GM12878 (cell line): Measurements from ENCODE around the gene PRPSAP1. TPM values are rescaled to one million over a fixed set of nuclear protein-coding genes. Genes with fewer than 3 reads are reported as not detected.

Source experiments
- HDGF ChIP-seq: fragments of 450-650 bp; IDR thresholded peaks from 2 replicates; pipeline ENCODE4 v1.6.1; 2016; ENCODE audit warnings: antibody characterized with exemption
- NFYB ChIP-seq: IDR thresholded peaks from 2 replicates; pipeline ENCODE4 v1.6.1; 2011; ENCODE audit warnings: low read depth, mild to moderate bottlenecking, low read length, improper control_type of control experiment, moderate library complexity; ENCODE audit not compliant: insufficient read depth
- NR2F1 ChIP-seq: fragments of 450-650 bp; conservative IDR thresholded peaks from 2 replicates; pipeline ENCODE4 v1.6.1; 2017; ENCODE audit warnings: mild to moderate bottlenecking
- POLR2A ChIP-seq: IDR thresholded peaks from 2 replicates; pipeline ENCODE4 v1.6.1; 2011; ENCODE audit warnings: low read depth, mild to moderate bottlenecking, low read length
- RAD51 ChIP-seq: fragments of 450-650 bp; IDR thresholded peaks from 2 replicates; pipeline ENCODE4 v1.6.1; 2016; ENCODE audit warnings: moderate library complexity, mild to moderate bottlenecking, inconsistent platforms
- SMARCA5 ChIP-seq: fragments of 450-650 bp; IDR thresholded peaks from 2 replicates; pipeline ENCODE4 v1.6.1; 2017; ENCODE audit warnings: mild to moderate bottlenecking
- STAT1 ChIP-seq: fragments of 450-650 bp; conservative IDR thresholded peaks from 2 replicates; pipeline ENCODE4 v1.6.1; 2014; ENCODE audit warnings: antibody characterized with exemption, mild to moderate bottlenecking
- USF1 ChIP-seq: IDR thresholded peaks from 2 replicates; pipeline ENCODE4 v1.6.1; 2011; ENCODE audit warnings: borderline replicate concordance, low read depth, mild to moderate bottlenecking, moderate library complexity, mixed read lengths, low read length; ENCODE audit not compliant: insufficient read depth; ENCODE audit errors: extremely low read length
- ZBTB33 ChIP-seq: fragments of 450-650 bp; IDR thresholded peaks from 2 replicates; pipeline ENCODE4 v1.6.1; 2017; ENCODE audit warnings: mild to moderate bottlenecking
- ZBTB4 ChIP-seq: fragments of 450-650 bp; formaldehyde crosslinking; IDR thresholded peaks from 2 replicates; pipeline ENCODE4 v1.4.0; 2022; ENCODE audit warnings: mild to moderate bottlenecking, moderate library complexity
- polyA plus RNA-seq, 11 experiments: library from polyadenylated mRNA; depleted of rRNA in 4 of 11; unstranded in 6 of 11; stranded (reverse) in 5 of 11; fragments of >200 nt; fragmentation: Nextera tagmentation in 4 of 11; fragmentation: Illumina TruSeq in 1 of 11; extraction: Ambion mirVana in 4 of 11; extraction: Trizol in 1 of 11; gene quantifications; 1 replicate in 1 of 11; 2 replicates in 10 of 11; pipeline versions ENCODE4 v1.2.1 to v1.2.3, GENCODE V29; 2011 to 2016; ENCODE audit warnings: inconsistent platforms in 2 of 11, missing spikeins in 2 of 11, low read depth in 1 of 11
- total RNA-seq, 4 experiments: library from RNA; depleted of rRNA in 3 of 4; stranded (reverse); fragments of >200 nt in 3 of 4; fragmentation: Illumina TruSeq in 1 of 4; extraction: Trizol in 1 of 4; gene quantifications; 2 replicates each; pipeline versions ENCODE4 v1.2.1 to v1.2.3, GENCODE V29; 2013 to 2021

PRPSAP1 gene
- total and polyA plus RNA-seq, 10 of the 15 experiments (the other 5 are each of a cell fraction or from before 2014, with no cell fraction given) = 15.8 to 84.2 (median 44.2) TPM

- TF ChIP-seq ZBTB4 (CRISPR knock-in tag) (no peak), STAT1 (no peak), ZBTB33 (no peak), NR2F1 (no peak), POLR2A (no peak), NFYB (no peak), RAD51 (no peak), HDGF (no peak), USF1 (no peak), SMARCA5 (no peak)
- TF ChIP-seq, all 136 proteins: peak for 0
These were observed 71.9 kb downstream of the PRPSAP1 start (continued) for GRCh38 chr17:76281573-76282371.
